NCI-H774 (cell line): ENCODE results near the gene ZNF777.
"Not testable (repeated sequence)": the region's sequence is repeated elsewhere in the genome, so short reads cannot be mapped to it uniquely, and the experiment has no call there.

ENCODE experiments used
- DNase-seq: peaks from one replicate; lab custom pipeline; 2025; lab: John Stamatoyannopoulos, UW

The ZNF777 gene

DNA sequence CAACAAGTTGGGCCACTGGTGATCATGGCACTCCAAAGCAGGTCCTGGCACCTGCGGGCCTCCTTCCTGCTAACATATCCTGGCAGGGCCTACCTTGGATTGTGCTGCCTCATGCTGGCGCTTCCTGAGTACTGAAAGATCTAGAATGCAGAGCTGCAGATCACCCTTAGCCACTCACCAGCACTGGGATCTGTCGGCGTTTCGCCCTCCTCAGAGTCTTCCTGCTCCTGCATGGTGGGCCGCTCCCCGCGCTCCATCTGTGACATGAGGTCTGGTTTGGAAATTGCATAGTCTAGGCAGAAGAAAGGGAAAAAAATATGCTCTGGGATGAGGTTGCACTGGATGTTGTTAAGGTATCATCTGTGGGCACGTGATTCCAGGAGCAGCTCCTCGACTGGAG, 10.0 kb downstream of the ZNF777 start:
- DNase-seq, result no peak

DNA sequence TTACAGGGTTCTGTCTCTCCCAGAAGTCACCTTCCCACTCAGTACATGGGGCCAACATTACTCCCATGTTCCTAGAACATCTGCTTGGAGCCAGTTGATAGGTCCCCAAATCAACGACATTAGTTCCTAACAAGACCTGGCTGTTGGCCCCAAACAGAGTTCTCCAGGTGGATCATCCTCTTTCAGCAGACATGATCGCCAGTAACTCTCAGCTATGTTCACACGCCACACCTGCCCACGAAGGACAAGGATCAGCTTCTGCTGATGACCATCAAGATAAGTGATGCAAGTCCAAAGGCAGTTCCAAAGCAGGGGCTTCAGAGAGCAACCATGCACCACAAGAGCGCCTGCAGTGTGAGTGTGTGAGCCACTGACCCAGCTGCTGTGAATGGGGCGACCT, 11.0 kb downstream of the ZNF777 start:
- DNase-seq, result no peak

DNA sequence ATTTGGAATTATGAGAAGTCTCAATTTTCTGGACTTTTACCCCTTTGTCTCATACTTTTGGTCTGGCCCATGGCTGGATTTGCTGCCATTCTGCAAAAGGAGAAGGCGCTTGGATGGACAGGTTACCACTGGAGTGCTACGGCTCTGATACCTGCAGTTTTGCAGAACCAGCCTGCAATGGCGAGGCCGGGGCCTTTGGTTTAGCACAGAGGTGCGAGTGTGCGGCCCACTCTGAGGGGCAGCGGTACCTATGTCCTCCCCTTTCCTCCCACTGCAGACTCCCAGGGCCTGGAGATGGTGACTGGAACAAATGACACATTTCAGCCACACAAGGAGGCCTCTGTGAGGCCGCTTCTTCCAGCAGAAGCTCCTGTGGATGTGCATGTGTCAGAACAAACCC, 11.9 kb downstream of the ZNF777 start:
- no peak for DNase-seq

DNA sequence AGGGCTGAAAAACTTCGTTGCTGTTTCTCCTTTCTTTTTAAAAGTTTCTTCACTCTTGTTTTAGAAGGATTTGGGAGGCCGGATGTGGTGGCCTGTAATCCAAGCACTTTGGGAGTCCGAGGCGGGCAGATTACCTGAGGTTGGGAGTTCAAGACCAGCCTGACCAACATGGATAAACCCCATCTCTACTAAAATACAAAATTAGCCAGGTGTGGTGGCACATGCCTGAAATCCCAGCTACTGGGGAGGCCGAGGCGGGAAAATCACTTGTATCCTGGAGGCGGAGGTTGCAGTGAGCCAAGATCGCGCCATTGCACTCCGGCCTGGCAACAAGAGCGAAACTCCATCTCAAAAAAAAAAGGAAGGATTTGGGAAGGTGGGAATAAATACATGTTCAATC, 14.8 kb downstream of the ZNF777 start:
- DNase-seq, result not testable (repeated sequence)

DNA sequence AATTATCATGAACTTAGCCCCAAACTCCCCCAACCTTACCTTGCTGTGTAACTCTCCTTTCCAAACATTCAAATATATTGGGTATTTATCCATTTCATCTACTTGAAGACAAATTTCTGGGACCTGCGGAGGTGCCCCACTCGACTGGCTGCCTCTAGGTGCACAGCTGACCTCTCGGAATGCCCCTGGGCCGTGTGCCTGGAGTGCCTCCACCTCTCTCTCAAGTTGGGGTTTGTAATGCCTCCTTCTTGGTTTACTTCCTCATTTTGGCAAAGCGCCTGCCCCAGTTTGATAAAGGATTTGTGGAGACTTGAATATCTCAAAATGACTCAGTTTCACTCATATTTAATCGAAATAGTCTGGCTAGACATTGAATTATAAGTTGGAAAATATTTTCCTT, 16.6 kb downstream of the ZNF777 start:
- no peak for DNase-seq

DNA sequence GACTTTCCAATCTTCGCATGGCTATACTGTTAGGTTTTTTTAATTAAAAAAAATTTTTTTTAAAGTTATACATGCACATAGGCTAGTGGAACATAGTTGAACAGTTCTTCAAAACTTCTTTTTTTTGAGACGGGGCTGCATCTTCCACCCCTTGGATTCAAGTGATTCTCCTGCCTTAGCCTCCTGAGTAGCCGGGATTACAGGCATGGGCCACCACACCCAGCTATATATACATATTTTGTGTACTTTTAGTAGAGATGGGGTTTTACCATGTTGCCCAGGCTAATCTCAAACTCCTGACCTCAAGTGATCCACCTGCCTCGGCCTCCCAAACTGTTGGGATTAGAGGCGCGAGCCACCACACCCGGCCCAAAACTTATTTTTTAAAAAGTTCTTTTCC, 17.3 kb downstream of the ZNF777 start:
- no peak for DNase-seq

DNA sequence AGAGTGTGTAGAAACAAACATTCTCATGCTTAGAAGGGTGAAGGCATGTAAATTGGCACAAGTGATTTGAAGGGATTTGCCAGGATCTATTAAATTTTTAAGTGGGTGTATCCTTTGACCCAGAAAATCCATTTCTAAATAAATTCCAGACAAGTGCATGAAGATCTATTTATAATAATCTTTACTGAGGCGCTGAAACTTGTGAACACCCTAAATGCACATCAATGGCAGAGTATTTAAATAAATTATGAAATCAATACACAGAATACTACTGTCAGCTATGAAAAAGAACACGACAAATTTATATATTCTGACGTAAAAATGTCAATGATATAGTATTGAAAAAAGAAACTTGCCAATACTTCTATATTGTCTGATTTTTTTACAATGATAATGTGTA, 17.9 kb downstream of the ZNF777 start:
- no peak for DNase-seq

DNA sequence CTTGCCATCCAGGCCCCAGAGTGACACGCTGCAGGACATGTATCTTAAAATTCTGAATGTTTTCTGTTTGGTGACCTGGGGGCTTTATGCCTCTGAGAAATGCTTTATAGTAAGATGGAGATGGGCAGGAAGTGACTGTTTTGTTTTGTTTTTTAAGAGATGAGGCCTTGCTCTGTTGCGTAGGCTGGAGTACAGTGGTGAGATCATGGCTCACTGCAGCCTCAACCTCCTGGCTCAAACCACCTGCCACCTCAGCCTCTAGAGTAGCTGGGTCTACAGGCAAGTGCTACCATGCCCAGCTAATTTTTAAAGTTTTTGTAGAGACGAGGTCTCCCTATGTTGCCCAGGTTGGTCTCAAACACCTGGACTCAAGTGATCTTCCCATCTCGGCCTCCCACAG, 20.6 kb downstream of the ZNF777 start:
- DNase-seq, result no peak

DNA sequence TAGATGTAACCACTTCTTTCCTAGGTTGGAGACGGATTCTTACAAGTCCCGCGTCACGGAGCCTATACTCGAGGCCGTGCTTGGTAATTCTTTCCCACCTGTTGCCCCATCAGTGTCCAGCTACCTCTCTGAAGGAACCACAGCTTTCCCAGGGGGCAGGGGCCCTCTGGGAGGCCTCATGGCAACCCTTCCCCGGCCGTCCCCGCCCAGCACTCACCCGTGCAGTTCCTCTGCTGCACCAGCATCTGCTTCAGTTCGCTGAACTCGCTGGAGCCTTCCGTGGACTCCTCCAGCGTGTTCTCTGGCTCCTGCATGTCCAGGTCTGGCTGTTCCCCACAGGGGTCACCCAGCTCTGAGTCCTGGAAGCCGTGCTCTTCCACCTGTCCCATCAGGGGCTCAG, 24.5 kb downstream of the ZNF777 start:
- no peak for DNase-seq

DNA sequence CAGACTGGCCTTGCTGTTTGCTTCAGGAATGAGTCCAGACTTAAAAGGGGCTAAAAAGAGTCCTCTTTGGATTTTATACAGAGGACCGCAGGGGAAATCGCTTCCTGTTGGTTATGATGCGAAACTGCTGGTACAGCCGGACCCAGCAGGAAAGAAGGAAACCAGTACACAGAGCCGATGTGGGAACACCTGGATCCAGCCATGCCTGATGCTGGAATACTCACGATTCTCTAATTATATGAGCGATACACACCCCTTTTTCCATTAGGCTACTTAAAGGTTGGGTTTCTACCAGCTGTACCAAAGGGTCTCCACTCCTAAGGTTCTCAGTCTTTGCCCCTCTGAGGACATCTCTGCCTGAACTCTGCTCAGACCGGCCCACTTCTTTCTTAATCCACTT, 27.7 kb downstream of the ZNF777 start:
- no peak for DNase-seq

DNA sequence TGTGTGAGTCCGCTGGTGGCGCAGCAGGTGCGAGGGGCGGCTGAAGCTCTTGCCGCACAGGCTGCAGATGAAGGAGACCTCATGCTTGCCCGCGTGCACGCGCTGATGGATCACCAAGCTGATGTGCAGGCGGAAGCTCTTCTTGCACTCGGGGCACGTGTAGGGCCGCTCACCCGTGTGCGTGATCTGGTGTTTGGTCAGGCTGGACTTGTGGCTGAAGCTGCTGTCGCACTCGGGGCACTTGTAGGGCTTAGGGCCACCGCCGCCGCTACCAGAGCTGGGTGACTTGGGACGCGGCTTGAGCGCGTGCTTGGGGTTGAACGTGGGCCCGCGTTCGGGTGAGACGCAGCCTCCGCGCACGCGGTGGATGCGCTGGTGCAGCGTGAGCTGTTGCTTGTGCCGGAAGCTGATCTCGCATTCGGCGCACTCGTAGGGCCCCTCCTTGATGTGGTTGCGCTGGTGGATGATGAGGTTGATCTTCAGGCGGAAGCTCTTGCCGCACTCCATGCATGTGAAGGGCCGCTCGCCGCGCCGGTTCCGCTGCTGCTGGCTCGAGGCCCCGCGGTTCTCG, 28.7 kb downstream of the ZNF777 start:
- DNase-seq, result no peak

DNA sequence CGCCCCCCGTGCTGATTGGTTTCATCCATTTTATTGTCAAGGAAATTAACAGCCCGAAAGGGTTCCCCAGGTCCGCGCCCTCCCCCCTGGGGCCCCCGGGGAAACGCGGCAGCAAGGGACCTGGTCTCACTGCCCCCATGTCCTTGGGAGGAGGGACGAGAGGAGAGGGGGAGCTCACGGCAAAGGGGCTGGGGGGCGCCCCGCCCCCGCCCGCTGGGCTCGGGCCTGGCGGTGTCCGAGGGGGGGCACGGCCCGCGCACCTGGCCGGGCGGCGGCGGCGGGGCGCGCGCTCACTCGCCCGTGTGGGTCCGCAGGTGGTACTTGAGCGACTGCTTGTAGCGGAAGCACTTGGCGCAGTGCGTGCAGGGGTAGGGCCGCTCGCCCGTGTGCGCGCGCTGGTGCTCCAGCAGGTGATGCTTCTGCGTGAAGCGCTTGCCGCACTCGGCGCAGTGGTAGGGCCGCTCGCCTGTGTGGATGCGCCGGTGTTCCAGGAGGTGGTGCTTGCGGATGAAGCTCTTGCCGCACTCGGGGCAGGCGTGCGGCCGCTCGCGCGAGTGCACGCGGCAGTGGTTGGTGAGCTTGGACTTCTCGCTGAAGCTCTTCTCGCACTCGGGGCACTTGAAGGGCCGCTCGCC, 29.3 kb downstream of the ZNF777 start:
- DNase-seq, result no peak

DNA sequence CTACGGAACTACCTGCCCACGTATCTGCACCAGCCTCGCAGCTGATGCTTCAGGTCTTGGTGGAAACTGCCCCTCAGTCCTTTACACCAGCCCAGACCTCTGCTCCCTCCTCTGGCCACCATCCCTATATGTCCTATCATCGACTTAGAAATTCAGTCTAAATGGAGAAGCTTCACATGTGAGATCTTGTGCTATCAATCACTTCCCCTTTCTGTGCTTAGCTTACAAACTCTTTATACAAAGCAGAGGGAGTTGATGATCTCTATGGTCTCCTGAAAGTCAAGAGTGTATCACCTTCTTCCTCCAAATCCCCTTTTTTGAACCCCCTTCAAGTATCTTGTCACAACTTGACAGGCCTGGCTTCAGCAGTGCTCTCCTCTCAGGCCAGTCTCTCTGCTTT, 30.7 kb downstream of the ZNF777 start:
- no peak for DNase-seq

DNA sequence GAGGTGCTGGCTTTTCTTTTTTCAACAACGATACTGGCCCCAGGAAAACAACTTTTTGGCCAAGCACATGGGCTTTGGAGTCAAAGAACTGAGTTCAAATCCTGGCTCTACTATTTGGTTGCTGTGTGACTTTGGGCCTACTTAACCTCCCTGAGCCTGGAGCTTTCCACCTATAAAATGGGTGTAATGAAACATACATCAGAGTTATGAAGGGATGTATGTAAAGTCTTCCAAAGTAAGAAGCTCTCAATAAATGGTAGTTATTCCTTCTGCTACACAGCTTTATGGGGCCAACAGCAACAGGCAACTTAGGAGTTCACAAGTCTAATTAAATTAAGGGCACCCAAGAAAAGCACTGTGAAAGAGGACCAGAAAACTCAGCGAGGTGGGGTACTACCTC, 33.0 kb downstream of the ZNF777 start:
- no peak for DNase-seq

DNA sequence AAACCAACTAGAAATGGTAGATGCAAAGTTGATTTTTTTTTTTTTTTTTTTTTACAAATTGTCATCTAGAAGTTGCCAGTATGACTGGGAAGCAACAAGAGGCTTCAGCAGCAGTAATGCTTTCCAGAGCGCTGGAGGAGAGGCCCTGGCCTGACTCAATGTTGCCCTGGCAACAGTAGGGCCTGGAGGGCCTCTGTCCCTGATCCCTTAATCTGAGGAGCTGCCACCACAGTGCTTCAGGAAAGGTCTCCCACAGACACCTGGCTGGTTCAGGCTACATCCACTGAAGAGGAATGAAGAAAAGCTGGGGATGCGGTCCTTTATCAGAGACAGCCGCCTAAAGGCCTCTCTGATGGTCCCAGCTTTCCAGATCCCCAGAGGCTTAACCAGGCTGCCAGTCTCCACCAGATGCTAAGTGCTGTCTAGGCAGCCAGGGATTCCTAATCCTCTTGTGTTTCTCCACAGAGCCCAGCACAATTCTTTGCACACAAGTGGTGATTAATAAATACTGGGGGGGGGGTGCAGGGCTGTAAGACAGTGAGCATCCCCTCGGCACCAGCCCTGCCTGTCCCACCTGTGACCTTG, 33.7 kb downstream of the ZNF777 start:
- DNase-seq, result no peak

DNA sequence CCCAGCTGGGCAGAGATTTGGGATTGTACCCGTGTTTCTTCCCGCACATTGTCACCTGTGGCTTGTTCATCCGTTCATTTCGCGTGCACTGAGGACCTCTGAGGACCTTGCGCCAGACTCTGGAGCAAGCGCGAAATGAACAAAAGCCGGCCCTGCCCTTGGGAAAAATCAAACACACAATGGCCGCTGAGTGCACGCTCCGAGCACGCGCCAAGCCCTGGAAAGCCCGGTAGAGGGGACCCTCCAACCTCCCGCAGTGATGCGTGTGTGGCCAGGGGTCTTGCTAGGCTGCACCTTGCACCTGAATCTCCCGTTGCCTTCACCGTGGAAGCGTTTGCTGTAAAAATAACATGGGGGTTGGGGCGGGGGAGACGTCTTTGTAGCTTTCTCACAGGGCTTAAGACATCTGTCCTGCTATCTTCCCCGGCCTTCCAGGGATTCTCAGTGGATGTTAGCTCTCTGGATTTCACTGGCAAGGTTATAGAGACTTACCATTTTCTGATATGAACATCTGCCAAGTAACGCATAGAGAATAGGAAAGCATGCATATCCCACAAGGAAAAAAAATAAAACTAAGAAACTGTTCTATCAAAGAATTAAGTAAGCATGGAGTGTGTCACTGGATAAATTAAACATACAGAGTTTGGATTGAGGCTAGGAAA, 37.3 kb downstream of the ZNF777 start:
- DNase-seq, result no peak

DNA sequence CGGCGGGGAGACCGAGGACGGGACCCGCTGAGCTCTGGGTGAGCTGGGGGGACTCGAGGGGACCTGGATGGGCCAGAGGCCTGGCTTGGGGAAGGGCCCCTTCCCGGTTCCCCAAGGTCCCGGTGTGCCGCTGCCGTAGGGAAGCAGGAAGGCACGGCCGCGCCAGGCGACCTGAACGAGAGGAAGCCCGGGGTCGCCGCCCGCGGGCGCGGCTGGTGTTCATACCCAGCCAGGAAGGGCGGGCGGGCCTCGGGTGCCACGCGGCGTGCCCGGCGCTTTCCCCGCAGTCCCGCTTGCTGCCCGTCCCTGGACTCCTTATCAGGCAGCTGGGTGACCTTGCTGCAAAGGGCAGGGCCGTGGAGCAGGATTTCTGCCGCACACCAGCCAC, 38.0 kb downstream of the ZNF777 start:
- DNase-seq, result no peak

DNA sequence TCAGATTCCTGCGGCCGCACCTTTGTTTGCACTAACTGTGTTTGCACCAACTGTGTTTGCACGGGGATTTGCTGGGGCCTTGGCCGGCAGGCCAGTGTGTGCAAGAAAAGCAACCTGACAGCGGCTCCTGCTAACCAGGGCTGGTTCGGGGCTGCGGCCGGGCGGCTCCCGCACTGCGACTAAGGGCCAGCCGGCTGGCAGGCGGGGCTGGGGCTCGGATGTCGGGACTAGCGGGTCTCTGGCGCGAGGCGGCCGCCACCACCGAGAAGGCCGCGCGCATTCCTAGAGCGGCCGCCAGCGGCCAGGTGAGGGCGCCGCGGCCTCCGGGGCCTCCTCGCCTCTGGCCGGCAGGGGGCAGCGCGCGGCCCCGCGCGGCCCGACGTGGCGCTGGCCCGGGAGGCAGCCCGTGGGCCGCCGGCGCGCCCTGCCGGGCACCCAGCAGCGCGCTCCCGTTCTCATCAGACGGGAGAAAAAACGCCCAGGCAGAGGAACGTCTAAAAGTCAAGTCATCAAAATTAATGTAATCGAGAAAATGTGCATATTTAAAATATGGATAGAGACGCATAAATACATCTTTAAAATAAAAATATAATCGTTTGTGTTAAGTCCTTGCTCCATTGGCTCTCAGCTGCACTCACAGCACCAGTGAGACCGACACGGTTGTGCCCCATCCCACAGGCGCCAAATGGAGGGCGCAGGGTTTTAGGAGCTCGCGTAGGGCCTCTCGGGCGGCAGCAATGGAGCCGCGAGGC, 38.5 kb downstream of the ZNF777 start:
- peak; percentile 84 for DNase-seq

DNA sequence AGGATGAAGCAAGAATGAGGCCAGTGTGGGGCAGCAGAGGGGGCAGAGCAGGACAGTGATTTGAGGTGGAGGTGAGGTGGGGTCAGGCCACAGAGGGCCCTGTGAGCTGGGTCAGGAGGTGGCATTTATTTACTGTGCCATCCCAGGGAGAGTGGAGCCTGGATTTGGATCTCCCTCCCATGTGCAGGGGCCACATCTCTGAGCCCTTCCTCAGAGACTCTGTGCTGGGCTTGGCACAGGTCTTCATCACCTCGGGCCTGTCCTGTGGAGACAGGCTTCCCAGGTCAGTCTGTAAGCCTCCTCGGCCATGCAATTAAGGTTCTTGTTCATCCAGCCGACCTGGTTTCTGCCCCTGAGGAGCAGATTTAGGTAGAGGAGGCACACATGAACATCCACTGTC, 40.9 kb downstream of the ZNF777 start:
- DNase-seq, result no peak

DNA sequence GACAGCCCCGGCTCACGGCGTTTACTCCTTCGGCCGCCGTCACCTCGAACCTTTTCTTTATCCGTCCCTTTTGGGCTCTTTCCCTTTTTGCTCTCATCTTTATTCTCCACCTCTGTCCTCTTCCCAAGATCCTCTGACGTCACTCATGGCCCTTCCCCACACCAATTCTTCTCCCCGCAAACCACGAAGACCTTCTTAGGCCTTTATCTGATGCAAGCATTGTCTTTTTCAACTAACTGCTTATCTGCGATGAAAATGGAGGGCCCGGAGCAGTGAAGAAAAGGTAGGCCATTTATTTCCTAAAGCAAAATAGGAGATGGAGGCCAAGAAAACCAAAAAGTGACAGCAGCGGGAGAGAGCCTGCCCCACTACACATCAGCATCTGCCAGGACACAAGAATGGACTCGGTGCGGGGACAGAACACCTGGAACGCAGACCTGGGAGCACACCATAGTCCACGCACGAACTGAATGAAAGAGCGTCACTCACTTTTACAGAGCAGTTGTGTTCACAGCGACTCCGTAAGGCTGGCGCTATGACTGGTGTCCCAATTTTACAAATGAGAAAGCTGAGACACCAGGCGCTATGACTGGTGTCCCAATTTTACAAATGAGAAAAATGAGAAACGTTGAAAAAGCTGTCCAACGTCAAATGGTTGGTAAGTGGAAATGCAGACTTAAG, 45.3 kb downstream of the ZNF777 start:
- DNase-seq, result no peak

DNA sequence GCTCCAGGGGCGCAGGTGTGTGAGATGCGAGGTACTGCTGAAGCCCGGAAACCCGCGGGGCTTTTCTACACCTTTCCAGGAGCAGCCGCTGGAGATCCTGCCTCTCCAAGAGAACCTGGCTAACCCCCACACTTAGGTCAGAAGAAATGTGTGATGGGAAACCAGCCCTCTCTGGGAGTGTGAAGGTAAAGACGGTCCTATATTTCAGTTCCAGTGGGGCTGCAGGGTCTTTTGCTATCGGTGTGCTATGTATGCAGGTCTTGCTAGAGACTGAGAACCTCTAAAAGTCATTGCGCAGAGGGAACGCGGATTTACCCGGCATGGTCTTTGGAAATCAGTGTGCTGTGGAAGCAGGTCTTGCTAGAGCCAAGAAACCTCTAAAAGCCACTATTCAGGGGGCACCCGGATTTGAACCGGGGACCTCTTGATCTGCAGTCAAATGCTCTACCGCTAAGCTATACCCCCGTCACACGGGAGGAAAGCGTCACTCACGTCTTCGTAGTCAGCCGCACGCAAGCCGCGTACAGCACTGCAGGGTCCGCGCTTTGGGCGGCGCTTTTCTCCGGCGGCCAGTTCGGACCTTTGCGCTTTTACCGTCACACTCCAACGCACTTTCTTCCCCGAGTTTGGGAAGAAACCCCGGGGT, 46.0 kb downstream of the ZNF777 start:
- DNase-seq, result no peak

DNA sequence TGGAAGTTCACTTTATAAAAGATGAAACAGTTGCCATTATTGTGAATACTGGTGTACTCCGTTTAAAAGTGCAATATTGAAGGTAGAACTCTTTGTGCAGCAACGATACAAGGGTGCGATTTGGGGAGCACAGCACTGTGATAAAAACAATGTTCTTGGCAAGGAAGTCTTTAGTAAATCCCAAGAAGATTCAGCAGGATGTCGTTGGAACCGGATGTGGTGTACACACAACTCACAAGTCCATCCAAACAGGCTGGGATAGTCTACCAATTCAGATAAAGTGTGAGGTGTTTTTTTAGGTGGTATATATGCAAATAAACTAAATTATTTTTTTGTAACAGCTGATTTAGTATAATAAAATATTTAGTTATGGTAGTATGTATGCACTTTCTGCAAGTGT, 46.7 kb downstream of the ZNF777 start:
- no peak for DNase-seq
